Effector memory CD4-positive, alpha-beta T cell (primary cell): ENCODE results near the gene OSMR.

Source experiments
- DNase-seq, 3 donors: peaks; one replicate each; pipeline ENCODE4 v3.0.0-alpha.2; 2020
- H3K27ac ChIP-seq: 2 replicates; pipeline ENCODE4 v1.7.0; 2013; ENCODE audit warnings: mild to moderate bottlenecking, low read length, moderate library complexity; ENCODE audit not compliant: insufficient read depth, poor library complexity, severe bottlenecking
- H3K27me3 ChIP-seq: replicated peaks from 2 replicates; pipeline ENCODE4 v1.7.0; 2013; ENCODE audit warnings: mild to moderate bottlenecking, low read length; ENCODE audit not compliant: insufficient read depth, control insufficient read depth, poor library complexity, severe bottlenecking
- H3K36me3 ChIP-seq: 2 replicates; pipeline ENCODE4 v1.7.0; 2013; ENCODE audit warnings: mild to moderate bottlenecking, low read length, moderate library complexity; ENCODE audit not compliant: control insufficient read depth, insufficient read depth
- H3K4me1 ChIP-seq: 2 replicates; pipeline ENCODE4 v1.7.0; 2013; ENCODE audit warnings: low read length, mild to moderate bottlenecking; ENCODE audit not compliant: control insufficient read depth, insufficient read depth, poor library complexity, severe bottlenecking
- H3K4me3 ChIP-seq: 2 replicates; pipeline ENCODE4 v1.7.0; 2013; ENCODE audit warnings: low read length, low read depth, mild to moderate bottlenecking; ENCODE audit not compliant: insufficient read depth, poor library complexity, severe bottlenecking
- H3K9me3 ChIP-seq: 2 replicates; pipeline ENCODE4 v1.7.0; 2013; ENCODE audit warnings: mild to moderate bottlenecking, low read length, moderate library complexity; ENCODE audit not compliant: control insufficient read depth

Gene OSMR

DNA sequence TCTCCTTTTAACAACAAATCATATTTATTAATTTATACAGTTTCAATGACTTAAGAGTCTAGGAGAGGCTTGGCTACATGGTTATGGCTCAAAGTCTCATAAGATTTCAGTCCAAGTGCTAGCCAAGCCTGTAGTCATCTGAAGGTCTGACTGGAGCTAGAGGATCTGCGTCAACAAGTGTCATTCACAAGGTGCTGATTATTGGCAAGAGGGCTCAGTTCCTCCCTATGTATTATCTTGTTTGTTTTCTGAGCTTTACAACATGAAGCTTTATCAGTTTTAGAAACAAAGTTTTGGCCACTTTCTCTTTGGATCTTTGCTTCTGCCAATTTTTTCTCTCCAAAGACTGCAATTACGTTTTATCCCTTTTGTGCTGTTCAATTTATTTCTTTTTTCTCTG, 133.7 kb downstream of the OSMR start:
- H3K9me3 ChIP-seq, result no peaks in the 10 kb centered on the region
- H3K4me3 ChIP-seq, result no peak overlapping the region
- H3K27me3 ChIP-seq, result no peaks in the 10 kb centered on the region
- H3K36me3 ChIP-seq, result peaks cover 22% of the 10 kb centered on the region
- no peaks in the 10 kb centered on the region for H3K4me1 ChIP-seq
- H3K27ac ChIP-seq, result no peak overlapping the region
- no peak for DNase-seq
